Measurements from ENCODE around the gene MKI67.

MKI67 gene

GRCh38 chr10:128165536-128165935 is 39.3 kb upstream of the MKI67 start:
- TF ChIP-seq CTCF (conservative IDR thresholded peaks at IDR 0.05; ENCODE audit: low read depth, low read length) = no peak
- no peak overlapping the region for H3K4me2 ChIP-seq
- H3K36me3 ChIP-seq (ENCODE audit: insufficient read depth) = no peaks in the 10 kb centered on the region
- no peak overlapping the region for H3K4me3 ChIP-seq (IDR thresholded peaks at IDR 0.05; ENCODE audit: insufficient read depth, low read depth, low read length)
- no peak overlapping the region for H2AFZ ChIP-seq (ENCODE audit: low read depth)
- H3K9ac ChIP-seq = no peak overlapping the region
- H3K79me2 ChIP-seq (ENCODE audit: insufficient read depth, low read depth) = no peaks in the 10 kb centered on the region
- H3K4me1 ChIP-seq (ENCODE audit: low read depth, poor library complexity, severe bottlenecking) = no peaks in the 10 kb centered on the region
- H4K20me1 ChIP-seq (ENCODE audit: insufficient read depth) = no peaks in the 10 kb centered on the region
- H3K27me3 ChIP-seq (ENCODE audit: insufficient read depth, low read depth) = no peaks in the 10 kb centered on the region
- H3K27ac ChIP-seq = no peak overlapping the region

GRCh38 chr10:128163701-128164100 is 37.5 kb upstream of the MKI67 start:
- H3K27me3 ChIP-seq (ENCODE audit: insufficient read depth, low read depth) = no peaks in the 10 kb centered on the region
- no peaks in the 10 kb centered on the region for H3K36me3 ChIP-seq (ENCODE audit: insufficient read depth)
- no peak overlapping the region for H2AFZ ChIP-seq (ENCODE audit: low read depth)
- no peaks in the 10 kb centered on the region for H3K79me2 ChIP-seq (ENCODE audit: insufficient read depth, low read depth)
- H3K27ac ChIP-seq = no peak overlapping the region
- no peaks in the 10 kb centered on the region for H3K4me1 ChIP-seq (ENCODE audit: low read depth, poor library complexity, severe bottlenecking)
- no peak overlapping the region for H3K9ac ChIP-seq
- TF ChIP-seq CTCF (conservative IDR thresholded peaks at IDR 0.05; ENCODE audit: low read depth, low read length) = no peak
- H3K4me3 ChIP-seq (IDR thresholded peaks at IDR 0.05; ENCODE audit: insufficient read depth, low read depth, low read length) = no peak overlapping the region
- no peaks in the 10 kb centered on the region for H4K20me1 ChIP-seq (ENCODE audit: insufficient read depth)
- no peak overlapping the region for H3K4me2 ChIP-seq

- TF ChIP-seq CTCF (conservative IDR thresholded peaks at IDR 0.05; ENCODE audit: low read depth, low read length) = no peak
- no peaks in the 10 kb centered on the region for H3K27me3 ChIP-seq (ENCODE audit: insufficient read depth, low read depth)
- H3K79me2 ChIP-seq (ENCODE audit: insufficient read depth, low read depth) = no peaks in the 10 kb centered on the region
- no peaks in the 10 kb centered on the region for H4K20me1 ChIP-seq (ENCODE audit: insufficient read depth)
- no peak overlapping the region for H3K9ac ChIP-seq
- no peak overlapping the region for H3K27ac ChIP-seq
- H2AFZ ChIP-seq (ENCODE audit: low read depth) = no peak overlapping the region
- no peak overlapping the region for H3K4me3 ChIP-seq (IDR thresholded peaks at IDR 0.05; ENCODE audit: insufficient read depth, low read depth, low read length)
- no peaks in the 10 kb centered on the region for H3K36me3 ChIP-seq (ENCODE audit: insufficient read depth)
- H3K4me1 ChIP-seq (ENCODE audit: low read depth, poor library complexity, severe bottlenecking) = no peaks in the 10 kb centered on the region
- no peak overlapping the region for H3K4me2 ChIP-seq
Measured at GRCh38 chr10:128161031-128161430, 34.8 kb upstream of the MKI67 start.

GRCh38 chr10:128160297-128160711 is 34.1 kb upstream of the MKI67 start:
- H3K79me2 ChIP-seq (ENCODE audit: insufficient read depth, low read depth) = no peaks in the 10 kb centered on the region
- no peak overlapping the region for H3K9ac ChIP-seq
- no peak overlapping the region for H2AFZ ChIP-seq (ENCODE audit: low read depth)
- H3K27ac ChIP-seq = no peak overlapping the region
- H3K4me2 ChIP-seq = no peak overlapping the region
- no peak for TF ChIP-seq CTCF (conservative IDR thresholded peaks at IDR 0.05; ENCODE audit: low read depth, low read length)
- no peaks in the 10 kb centered on the region for H4K20me1 ChIP-seq (ENCODE audit: insufficient read depth)
- no peaks in the 10 kb centered on the region for H3K4me1 ChIP-seq (ENCODE audit: low read depth, poor library complexity, severe bottlenecking)
- no peak overlapping the region for H3K4me3 ChIP-seq (IDR thresholded peaks at IDR 0.05; ENCODE audit: insufficient read depth, low read depth, low read length)
- no peaks in the 10 kb centered on the region for H3K27me3 ChIP-seq (ENCODE audit: insufficient read depth, low read depth)
- no peaks in the 10 kb centered on the region for H3K36me3 ChIP-seq (ENCODE audit: insufficient read depth)
